Breast epithelium (tissue), 4 donors: ENCODE measurements around the gene IL6. TPM values are rescaled to one million over a fixed set of nuclear protein-coding genes. Genes with fewer than 3 reads are reported as not detected.

Experiments used
- DNase-seq, 2 donors: peaks; one replicate each; pipeline ENCODE4 v3.0.0-alpha.2; 2019; ENCODE audit warnings: low spot score in 2 of 2
- H3K27ac ChIP-seq, 2 donors: fragments of 200-600 bp; sonication (generic) in 1 of 2; one replicate each; pipeline ENCODE4 v1.5.1; 2016 to 2019; ENCODE audit warnings: mild to moderate bottlenecking in 1 of 2
- H3K27me3 ChIP-seq, 2 donors: fragments of 200-600 bp; sonication (generic) in 1 of 2; one replicate each; pipeline versions ENCODE4 v1.5.1 to v1.6.0; 2017 to 2019; ENCODE audit warnings: control low read depth in 1 of 2, mild to moderate bottlenecking in 1 of 2
- H3K36me3 ChIP-seq: fragments of 200-600 bp; one replicate; pipeline ENCODE4 v1.5.1; 2019
- H3K4me1 ChIP-seq, 2 donors: fragments of 200-600 bp; sonication (generic); one replicate each; pipeline ENCODE4 v1.5.1; 2016 to 2019; ENCODE audit warnings: control low read depth in 1 of 2
- H3K4me3 ChIP-seq, 3 donors: fragments of 200-600 bp; sonication (generic); 1 replicate in 2 of 3; 2 replicates in 1 of 3; pipeline ENCODE4 v1.5.1; 2016 to 2019; ENCODE audit warnings: mild to moderate bottlenecking in 3 of 3, moderate library complexity in 2 of 3
- H3K9me3 ChIP-seq, 2 donors: fragments of 200-600 bp; sonication (generic) in 1 of 2; one replicate each; pipeline ENCODE4 v1.5.1; 2016 to 2019; ENCODE audit warnings: control low read depth in 1 of 2
- CTCF ChIP-seq, 3 donors: fragments of 450-650 bp; IDR thresholded peaks; one replicate each; pipeline ENCODE4 v1.5.1; 2016 to 2017; ENCODE audit warnings: antibody characterized with exemption in 3 of 3, mild to moderate bottlenecking in 3 of 3, moderate library complexity in 3 of 3
- POLR2A ChIP-seq: fragments of 450-650 bp; IDR thresholded peaks from one replicate; pipeline ENCODE4 v1.6.1; 2016; ENCODE audit warnings: antibody characterized with exemption, mild to moderate bottlenecking, moderate library complexity
- POLR2AphosphoS5 ChIP-seq, 3 donors: sonication (generic); formaldehyde crosslinking; IDR thresholded peaks; one replicate each; pipeline ENCODE4 v1.6.1; 2017; ENCODE audit warnings: antibody characterized with exemption in 3 of 3
- intact Hi-C: fragments of 100-400 bp; cut with DNase I; formaldehyde crosslinking; loops from one replicate; pipeline ENCODE4 v1.15.1; 2023; ENCODE audit warnings: low total_unique reads
- total RNA-seq, 3 donors: library from RNA; depleted of rRNA; stranded (reverse); fragments of >200 nt; gene quantifications; one replicate each; pipeline ENCODE4 v1.1.0, GENCODE V29; 2016

Gene IL6
- total RNA-seq, 3 donors from 2014 or later = 3.8 to 55.3 (median 11.8) TPM

GRCh38 chr7:22727714-22728035, 675 bp downstream of the IL6 start:
- no peaks in the 10 kb centered on the region for H3K9me3 ChIP-seq
- intact Hi-C loops = no loop called here
- peaks cover 0 to 5% of the 10 kb centered on the region in 2 donors for H3K4me1 ChIP-seq
- TF ChIP-seq POLR2AphosphoS5 (IDR thresholded peaks at IDR 0.05) (no peak), POLR2A (no peak), CTCF (IDR thresholded peaks at IDR 0.05) (no peak)
- DNase-seq = no peak
- H3K4me3 ChIP-seq = peak overlapping the region; percentile 36 to 63 (median 41)
- H3K27ac ChIP-seq = peak overlapping the region; percentile 63 to 90
- no peaks in the 10 kb centered on the region for H3K36me3 ChIP-seq
- no peaks in the 10 kb centered on the region for H3K27me3 ChIP-seq

- peak overlapping the region in 1 of 2 donors; percentile 90 for H3K27ac ChIP-seq
- H3K4me1 ChIP-seq = peaks cover 0 to 5% of the 10 kb centered on the region in 2 donors
- H3K36me3 ChIP-seq = no peaks in the 10 kb centered on the region
- TF ChIP-seq CTCF (IDR thresholded peaks at IDR 0.05) (peak in 2 of 3 donors; percentile 20 to 36), POLR2AphosphoS5 (IDR thresholded peaks at IDR 0.05) (no peak), POLR2A (no peak)
- DNase-seq = no peak
- no peaks in the 10 kb centered on the region for H3K9me3 ChIP-seq
- intact Hi-C loops = no loop called here
- no peaks in the 10 kb centered on the region for H3K27me3 ChIP-seq
- peak overlapping the region in 1 of 3 donors; percentile 29 for H3K4me3 ChIP-seq
Measured at GRCh38 chr7:22728401-22729029, 1.5 kb downstream of the IL6 start.

GRCh38 chr7:22729180-22729825, 2.3 kb downstream of the IL6 start:
- Histone ChIP-seq H3K9me3 (no peaks in the 10 kb centered on the region), H3K27ac (no peak overlapping the region), H3K27me3 (no peaks in the 10 kb centered on the region), H3K4me1 (peaks cover 0 to 5% of the 10 kb centered on the region in 2 donors), H3K36me3 (no peaks in the 10 kb centered on the region), H3K4me3 (peak overlapping the region in 1 of 3 donors; percentile 29)
- intact Hi-C loops = no loop called here
- no peak for DNase-seq
- TF ChIP-seq POLR2A = no peak
- TF ChIP-seq CTCF (IDR thresholded peaks at IDR 0.05) = no peak
- TF ChIP-seq POLR2AphosphoS5 (IDR thresholded peaks at IDR 0.05) = no peak

GRCh38 chr7:22730066-22730710, 3.2 kb downstream of the IL6 start:
- Histone ChIP-seq H3K27ac (no peak overlapping the region), H3K4me3 (no peak overlapping the region), H3K27me3 (no peaks in the 10 kb centered on the region), H3K4me1 (peaks cover 0 to 5% of the 10 kb centered on the region in 2 donors), H3K36me3 (no peaks in the 10 kb centered on the region), H3K9me3 (no peaks in the 10 kb centered on the region)
- no peak for DNase-seq
- intact Hi-C loops = no loop called here
- no peak for TF ChIP-seq POLR2A
- no peak for TF ChIP-seq POLR2AphosphoS5 (IDR thresholded peaks at IDR 0.05)
- TF ChIP-seq CTCF (IDR thresholded peaks at IDR 0.05) = no peak
